ENCODE measurements around the gene KRTAP9-9.
"Not testable (repeated sequence)": the region's sequence is repeated elsewhere in the genome, so short reads cannot be mapped to it uniquely, and the experiment has no call there.

KRTAP9-9 gene

DNA sequence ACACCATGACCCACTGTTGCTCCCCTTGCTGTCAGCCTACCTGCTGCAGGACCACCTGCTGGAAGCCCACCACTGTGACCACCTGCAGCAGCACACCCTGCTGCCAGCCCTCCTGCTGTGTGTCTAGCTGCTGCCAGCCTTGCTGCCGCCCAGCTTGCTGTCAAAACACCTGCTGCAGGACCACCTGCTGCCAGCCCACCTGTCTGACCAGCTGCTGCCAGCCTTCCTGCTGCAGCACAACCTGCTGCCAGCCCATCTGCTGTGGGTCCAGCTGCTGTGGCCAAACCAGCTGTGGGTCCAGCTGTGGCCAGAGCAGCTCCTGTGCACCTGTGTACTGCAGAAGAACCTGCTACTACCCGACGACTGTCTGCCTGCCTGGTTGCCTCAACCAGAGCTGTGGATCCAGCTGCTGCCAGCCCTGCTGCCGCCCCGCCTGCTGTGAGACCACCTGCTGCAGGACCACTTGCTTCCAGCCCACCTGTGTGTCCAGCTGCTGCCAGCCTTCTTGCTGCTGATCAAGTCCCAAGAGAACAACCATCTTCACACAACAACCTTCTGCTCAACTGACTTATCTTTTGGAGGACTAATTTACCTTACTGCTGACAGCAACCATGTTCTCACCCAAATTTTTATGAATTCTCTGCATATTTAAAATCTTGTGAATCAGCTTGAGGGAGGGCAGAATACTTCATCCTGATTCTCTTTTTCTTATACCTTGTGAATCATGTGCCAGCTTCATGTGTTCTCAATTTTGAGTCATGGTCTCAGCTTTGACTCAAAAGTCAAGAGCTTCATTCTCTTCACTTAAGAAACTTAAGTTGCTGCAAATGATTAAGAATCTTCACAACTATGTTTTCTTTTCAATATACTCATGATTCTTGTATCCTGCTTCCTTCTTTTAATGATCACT, at the start of gene KRTAP9-9:
Gene KRTAP9-9 (plus strand): TSS at position 4 of the 910 bp plus-strand sequence.
- DNase-seq = not testable (repeated sequence)

DNA sequence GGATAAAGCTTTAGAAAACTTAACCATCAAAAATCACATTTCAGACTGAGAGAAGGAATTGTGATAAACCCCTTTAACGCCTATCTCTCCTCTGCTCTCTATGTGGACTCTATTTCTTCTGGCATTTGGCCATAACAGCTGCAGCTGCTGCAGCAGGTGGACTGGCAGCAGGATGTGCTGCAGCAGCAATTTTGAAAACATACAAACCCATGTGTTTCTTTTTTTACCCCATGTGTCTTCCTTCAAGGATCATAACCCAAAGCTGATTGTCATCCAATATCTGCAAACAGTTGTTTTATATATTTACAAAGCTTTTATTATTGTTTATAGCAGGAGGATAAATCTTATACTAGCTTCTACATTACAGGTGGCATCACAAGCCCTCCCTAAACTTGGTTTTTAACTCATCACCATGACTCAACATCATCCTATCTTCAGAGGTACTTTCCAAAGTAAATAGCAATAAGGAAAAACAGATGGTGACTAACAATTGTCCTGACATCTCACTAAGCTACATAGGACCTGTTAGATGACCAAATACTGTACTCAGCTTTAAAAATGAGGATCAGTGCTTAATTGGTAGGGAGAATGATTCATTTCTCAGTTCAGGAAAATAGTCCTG, 43.2 kb upstream of the KRTAP9-9 start:
- DNase-seq = peak; percentile 20

DNA sequence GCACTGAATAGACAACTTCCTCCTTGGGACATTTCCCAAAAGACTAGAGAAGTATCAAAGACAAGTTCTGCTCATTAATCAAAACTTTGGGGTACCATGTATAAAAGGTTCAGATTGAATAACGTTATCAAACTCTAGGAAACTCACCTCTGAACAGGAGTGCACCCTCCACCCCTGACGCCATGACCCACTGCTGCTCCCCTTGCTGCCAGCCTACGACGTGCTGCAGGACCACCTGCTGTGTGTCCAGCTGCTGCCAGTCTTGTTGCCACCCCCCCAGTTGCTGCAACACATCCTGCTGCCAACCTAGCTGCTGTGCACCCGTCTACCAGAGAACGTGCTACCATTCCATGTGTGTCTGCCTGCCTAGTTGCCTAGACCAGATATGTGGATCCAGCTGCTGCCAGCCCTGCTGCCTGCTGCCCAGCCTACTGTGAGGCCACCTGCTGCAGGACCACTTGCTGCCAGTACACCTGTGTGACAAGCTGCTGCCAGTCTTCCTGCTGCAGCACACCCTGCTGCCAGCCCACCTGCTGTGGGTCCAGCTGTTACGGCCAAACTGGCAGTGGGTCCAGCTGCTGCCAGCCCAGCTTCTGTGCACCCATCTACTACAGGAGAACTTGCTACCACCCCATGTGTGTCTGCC, 42.5 kb upstream of the KRTAP9-9 start:
- no peak for DNase-seq

DNA sequence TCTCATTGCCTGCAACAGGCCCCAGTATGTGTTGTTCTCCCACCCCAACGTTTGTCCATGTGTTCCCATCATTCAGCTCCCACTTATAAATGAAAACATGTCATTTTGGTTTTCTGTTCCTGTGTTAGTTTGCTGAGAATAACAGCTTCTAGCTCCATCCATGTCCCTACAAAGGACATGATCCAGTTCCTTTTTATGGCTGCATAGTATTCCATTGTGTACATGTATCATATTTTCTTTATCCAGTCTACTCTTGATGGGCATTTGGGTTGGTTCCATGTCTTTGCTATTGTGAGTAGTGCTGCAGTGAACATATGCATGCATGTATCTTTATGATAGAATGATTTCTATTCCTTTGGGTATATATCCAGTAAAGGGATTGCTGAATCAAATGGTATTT, 39.5 kb upstream of the KRTAP9-9 start:
- no peak for DNase-seq

DNA sequence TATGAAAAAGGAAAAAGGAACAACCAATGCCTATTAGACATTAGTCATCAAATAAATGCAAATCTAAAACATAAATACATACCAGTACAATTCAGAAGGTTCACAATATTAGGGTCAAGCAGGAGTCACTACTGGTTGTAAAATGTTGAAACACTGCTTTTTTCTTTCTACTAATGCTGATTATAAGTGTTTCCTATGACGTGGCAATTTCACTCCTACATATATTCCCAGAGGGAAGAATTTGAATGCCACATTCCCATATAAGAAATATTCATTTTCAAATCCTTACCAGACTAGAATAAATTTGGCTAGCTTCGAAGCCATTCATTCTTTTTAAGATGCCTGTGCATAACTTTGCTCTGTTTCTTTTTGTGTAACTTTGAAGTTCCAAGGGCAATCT, 31.4 kb upstream of the KRTAP9-9 start:
- no peak for DNase-seq

DNA sequence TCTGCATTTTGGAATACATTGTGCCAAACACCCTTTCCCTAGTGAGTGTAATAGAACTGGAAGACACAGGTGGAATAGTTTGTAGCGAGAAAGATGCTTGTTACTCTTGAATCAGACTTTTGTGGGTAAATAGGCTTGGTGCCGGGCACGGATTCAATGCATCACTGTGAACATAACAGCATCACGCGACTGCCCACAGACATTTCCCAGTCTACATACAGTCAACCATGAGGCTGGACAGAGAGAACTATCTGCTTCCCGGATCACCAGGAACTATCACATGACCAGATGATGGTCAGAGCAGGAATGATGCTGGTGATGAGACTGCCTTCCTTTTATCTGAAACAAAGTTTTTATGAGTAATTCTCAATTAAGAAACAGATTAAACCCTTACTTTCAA, 29.1 kb upstream of the KRTAP9-9 start:
- no peak for DNase-seq

DNA sequence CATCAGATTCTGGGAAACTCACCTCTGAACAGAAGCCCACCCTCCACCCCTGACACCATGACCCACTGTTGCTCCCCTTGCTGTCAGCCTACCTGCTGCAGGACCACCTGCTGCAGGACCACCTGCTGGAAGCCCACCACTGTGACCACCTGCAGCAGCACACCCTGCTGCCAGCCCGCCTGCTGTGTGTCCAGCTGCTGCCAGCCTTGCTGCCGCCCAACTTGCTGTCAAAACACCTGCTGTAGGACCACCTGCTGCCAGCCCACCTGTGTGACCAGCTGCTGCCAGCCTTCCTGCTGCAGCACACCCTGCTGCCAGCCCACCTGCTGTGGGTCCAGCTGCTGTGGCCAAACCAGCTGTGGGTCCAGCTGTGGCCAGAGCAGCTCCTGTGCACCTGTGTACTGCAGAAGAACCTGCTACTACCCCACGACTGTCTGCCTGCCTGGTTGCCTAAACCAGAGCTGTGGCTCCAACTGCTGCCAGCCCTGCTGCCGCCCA, 28.5 kb upstream of the KRTAP9-9 start, which contains the start of gene KRTAP9-2:
Gene KRTAP9-2 (plus strand): TSS at position 51 of the 498 bp plus-strand sequence. CDS start 7 bp downstream, at position 58.
- DNase-seq = not testable (repeated sequence)

DNA sequence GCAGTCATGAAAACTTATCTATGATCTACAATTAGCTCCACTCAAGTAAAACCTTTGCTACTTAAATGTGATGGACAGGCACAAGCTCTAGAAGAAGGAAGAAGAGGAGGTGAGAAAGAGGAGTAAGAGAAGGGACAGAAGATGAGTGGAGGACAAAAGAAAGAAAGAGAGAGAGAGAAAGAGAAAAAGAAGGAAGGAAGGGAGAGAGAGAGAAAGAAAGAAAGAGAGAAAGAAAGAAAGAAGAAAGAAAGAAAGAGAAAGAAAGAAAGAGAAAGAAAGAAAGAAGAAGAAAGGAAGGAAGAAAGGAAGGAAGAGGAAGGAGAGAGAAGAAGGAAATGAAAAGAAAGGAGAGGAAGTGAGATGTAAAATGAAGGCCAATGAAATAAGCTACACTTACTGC, 25.1 kb upstream of the KRTAP9-9 start:
- DNase-seq = no peak

DNA sequence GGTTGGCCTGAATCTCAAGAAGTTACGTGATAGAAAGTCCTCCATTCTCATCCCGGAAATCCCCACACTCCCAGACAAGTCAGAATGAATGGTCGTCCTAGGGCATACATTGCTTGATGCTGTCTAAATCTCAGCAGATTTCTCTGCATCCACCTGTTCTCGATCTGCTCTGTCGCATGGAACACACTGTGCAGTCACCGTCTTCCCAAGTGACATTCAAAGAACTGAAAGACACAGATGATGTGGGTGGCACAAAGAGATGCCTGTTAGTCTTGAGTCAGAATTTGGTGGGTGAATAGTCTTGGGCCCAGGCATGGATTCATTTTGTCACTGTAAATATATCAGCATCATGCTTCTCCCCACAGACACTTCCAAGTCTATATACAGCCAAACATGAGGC, 23.5 kb upstream of the KRTAP9-9 start:
- no peak for DNase-seq

DNA sequence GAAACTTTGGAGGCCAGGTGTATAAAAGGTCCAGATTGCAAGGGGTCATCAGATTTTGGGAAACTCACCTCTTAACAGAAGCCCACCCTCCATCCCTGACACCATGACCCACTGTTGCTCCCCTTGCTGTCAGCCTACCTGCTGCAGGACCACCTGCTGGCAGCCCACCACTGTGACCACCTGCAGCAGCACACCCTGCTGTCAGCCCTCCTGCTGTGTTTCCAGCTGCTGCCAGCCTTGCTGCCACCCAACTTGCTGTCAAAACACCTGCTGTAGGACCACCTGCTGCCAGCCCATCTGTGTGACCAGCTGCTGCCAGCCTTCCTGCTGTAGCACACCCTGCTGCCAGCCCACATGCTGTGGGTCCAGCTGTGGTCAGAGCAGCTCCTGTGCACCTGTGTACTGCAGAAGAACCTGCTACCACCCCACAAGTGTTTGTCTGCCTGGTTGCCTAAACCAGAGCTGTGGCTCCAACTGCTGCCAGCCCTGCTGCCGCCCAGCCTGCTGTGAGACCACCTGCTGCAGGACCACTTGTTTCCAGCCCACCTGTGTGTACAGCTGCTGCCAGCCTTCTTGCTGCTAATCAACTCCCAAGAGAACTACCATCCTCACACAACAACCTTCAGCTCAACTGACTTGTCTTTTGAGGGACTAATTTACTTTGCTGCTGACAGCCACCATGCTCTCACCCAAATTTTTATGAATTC, 22.6 kb upstream of the KRTAP9-9 start, which contains the start of gene KRTAP9-3:
Gene KRTAP9-3 (plus strand): TSS at position 51 of the 707 bp plus-strand sequence. CDS start 53 bp downstream, at position 104.
- not testable (repeated sequence) for DNase-seq

DNA sequence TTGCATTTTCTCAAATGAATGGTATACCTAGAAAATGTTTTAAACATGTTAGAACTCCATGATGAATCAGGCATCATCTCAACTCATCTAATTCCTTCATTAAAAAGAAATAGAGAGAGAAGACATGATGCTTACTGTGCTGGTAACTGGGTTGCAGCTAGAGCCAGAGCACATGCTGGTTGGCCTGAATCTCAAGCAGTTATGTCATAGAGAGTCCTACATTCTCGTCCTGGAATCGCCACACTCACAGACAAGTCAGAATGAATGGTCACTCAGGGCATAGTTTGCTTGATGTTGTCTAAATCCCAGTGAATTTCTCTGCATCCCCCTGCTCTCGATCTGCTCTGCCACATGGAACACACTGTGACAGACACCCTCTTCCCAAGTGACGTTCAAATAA, 18.1 kb upstream of the KRTAP9-9 start:
- DNase-seq = not testable (repeated sequence)

DNA sequence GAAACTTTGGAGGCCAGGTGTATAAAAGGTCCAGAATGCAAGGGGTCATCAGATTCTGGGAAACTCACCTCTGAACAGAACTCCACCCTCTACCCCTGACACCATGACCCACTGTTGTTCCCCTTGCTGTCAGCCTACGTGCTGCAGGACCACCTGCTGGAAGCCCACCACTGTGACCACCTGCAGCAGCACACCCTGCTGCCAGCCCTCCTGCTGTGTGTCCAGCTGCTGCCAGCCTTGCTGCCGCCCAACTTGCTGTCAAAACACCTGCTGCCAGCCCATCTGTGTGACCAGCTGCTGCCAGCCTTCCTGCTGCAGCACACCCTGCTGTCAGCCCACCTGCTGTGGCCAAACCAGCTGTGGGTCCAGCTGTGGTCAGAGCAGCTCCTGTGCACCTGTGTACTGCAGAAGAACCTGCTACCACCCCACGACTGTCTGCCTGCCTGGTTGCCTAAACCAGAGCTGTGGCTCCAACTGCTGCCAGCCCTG, 17.2 kb upstream of the KRTAP9-9 start, which contains the start of gene KRTAP9-8:
Gene KRTAP9-8 (plus strand): TSS at position 51 of the 489 bp plus-strand sequence. CDS start 53 bp downstream, at position 104.
- DNase-seq = not testable (repeated sequence)

DNA sequence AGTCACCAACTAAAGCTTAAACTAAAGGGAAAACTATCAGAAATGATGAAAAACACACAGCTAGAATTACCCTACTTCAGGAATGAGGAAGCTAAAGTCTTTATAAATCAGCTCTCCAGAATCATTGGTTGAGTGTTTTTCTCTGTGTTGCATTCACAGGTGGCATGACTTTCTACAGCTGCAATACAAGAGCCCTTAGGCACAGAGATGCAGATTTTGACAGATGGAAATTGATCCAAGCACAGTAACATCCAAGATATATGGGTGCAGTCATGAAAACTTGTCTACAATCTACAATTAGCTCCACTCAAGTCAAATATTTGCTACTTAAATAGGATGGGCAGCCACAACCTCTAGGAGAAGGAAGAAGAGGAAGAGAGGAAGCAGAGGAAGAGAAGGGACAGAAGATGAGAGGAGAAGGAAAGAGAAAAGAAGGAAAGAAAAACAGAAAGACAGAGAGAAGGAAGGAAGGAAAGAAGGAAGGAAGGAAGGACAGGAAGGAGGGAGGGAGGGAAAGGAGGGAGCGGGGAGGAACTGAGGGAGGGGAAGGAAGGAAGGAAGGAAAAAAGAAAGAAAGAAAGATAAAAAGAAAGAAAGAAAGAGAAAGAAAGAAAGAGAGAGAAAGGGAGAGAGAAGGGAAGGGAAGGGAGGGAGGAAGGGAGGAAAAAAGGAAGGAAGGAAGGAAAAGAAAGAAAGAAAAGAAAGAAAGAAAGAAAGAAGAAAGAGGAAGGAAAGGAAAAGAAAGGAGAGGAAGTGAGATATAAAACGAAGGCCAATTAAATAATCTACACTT, 8.0 kb upstream of the KRTAP9-9 start:
- DNase-seq = not testable (repeated sequence)

DNA sequence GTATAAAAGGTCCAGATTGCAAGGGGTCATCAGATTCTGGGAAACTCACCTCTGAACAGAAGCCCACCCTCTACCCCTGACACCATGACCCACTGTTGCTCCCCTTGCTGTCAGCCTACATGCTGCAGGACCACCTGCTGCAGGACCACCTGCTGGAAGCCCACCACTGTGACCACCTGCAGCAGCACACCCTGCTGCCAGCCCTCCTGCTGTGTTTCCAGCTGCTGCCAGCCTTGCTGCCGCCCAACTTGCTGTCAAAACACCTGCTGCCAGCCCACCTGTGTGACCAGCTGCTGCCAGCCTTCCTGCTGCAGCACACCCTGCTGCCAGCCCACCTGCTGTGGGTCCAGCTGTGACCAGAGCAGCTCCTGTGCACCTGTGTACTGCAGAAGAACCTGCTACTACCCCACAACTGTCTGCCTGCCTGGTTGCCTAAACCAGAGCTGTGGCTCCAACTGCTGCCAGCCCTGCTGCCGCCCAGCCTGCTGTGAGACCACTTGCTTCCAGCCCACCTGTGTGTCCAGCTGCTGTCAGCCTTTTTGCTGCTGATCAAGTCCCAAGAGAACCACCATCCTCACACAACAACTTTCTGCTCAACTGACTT, 5.4 kb upstream of the KRTAP9-9 start, which contains the start of gene KRTAP9-4:
Gene KRTAP9-4 (plus strand): TSS at position 51 of the 604 bp plus-strand sequence. CDS start 34 bp downstream, at position 85.
- DNase-seq = not testable (repeated sequence)

DNA sequence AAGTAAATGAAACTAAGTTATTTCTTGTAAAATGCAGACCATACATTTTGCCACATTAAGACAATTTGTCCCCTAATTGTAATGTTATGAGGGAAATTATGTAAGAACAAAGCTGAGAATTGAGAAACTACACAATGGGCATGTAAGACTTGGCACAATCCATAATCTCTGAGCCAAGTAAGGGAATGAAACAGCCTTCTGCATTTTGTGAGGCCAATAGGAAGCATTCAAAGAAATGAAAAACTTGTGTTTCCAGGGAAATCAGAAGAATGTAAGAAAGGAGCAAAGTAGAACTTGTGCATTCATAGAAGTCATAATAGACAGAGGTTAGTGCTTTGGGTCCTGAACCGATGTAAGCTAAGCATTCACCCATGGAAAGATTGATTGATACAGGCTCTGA, 3.9 kb upstream of the KRTAP9-9 start:
- DNase-seq = no peak

DNA sequence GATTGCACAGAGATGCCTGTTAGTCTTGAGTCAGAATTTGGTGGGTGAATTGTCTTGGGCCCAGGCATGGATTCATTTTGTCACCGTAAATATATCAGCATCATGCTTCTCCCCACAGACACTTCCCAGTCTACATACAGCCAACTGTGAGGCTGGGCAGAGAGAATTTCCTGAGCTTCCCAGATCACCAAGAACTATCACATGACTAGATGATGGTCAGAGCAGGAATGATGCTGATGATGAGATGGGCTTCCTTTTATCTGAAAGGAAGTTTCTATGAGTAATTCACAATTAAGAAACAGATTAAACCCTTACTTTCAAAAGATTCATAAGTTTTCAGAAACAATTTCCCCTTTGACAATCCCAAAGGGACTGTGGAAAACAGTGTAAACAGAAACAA, 323 bp upstream of the KRTAP9-9 start:
- no peak for DNase-seq

DNA sequence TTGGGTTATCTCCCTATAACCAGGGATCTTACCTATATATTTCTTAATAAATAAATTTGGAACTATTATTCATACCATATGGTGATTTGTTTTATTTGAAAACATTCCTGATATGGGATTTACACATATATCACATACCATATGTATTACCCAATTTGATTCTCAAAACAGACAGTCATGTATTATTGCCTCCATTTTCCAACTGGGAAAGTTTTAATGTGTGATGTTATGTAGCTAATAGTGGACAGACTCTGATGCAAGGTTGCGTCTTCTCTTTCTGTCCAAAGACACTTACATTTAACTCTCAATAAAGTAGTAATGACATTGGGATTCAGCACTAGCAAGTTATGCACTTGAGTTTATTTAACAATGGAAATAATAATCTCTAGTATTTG, 1.1 kb downstream of the KRTAP9-9 start:
- DNase-seq = no peak

DNA sequence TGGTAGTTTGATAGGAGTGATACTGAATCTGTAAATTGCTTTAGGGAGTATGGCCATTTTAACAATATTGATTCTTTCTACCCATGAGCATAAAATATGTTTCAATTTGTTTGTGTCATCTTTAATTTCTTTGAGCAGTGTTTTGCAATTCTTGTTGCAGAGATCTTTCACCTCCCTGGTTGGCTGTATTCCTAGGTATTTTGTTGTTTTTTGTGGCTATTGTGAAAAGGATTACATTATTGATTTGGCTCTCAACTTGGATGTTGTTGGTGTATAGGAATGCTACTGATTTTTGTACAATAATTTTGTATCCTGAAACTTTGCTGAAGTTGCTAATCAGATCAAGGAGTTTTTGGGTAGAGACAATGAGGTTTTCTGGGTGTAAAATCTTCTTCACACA, 3.2 kb downstream of the KRTAP9-9 start:
- no peak for DNase-seq

DNA sequence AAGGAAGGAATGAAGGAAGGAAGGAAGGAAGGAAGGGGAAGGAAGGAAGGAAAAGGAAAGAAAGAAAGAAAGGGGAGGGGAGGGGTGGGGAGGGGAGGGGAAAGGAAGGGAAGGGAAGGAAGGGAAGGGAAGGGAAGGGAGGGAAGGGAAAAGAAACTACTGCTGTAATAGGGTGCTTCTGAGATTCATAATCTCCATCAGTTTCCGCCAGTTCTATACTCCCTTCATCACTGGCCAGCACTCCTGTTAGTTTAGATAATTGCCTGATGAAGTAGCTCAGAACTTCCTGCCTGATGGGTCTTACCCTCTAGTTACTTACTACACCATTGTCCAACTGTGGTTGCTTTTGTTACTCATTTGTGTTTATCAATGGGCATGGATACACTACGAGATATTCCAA, 8.0 kb downstream of the KRTAP9-9 start:
- DNase-seq = no peak

DNA sequence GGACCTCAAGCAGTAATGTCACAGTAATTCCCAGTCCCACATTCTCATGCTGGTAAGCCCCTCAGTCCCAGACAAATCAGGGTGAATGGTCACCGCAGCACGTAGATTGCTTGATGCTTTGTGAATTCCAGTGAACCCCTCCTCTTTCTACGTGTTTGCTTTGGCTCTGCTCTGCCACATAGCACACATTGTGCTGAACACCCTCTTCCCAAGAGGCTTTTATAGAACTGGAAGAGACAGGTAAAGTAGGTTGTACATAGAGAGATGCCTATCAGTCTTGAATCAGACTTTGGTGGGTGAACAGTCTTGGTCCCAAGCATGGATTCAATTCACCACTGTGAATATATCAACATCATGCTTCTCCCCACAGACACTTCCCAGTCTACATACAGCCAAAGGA, 9.4 kb downstream of the KRTAP9-9 start:
- no peak for DNase-seq

DNA sequence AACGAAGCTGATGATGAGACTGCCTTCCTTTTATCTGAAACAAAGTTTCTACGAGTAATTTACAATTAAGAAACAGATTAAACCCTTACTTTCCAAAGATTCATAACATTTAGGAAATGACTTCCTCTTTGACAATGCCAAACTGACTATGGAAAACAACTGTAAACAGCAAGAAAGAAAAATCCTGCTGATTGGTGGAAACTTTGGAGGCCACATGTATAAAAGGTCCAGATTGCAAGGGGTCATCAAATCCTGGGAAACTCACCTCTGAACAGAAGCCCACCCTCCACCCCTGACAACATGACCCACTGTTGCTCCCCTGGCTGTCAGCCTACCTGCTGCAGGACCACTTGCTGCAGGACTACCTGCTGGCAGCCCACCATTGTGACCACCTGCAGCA, 9.9 kb downstream of the KRTAP9-9 start, which contains the start of gene KRTAP9-6:
Gene KRTAP9-6 (plus strand): TSS at position 301 of the 400 bp plus-strand sequence. CDS start 0 bp downstream, at position 301.
- DNase-seq = no peak

Measured in eye (tissue), 1 donor.